ENCODE data around the gene ZFP90.

Gene ZFP90

DNA sequence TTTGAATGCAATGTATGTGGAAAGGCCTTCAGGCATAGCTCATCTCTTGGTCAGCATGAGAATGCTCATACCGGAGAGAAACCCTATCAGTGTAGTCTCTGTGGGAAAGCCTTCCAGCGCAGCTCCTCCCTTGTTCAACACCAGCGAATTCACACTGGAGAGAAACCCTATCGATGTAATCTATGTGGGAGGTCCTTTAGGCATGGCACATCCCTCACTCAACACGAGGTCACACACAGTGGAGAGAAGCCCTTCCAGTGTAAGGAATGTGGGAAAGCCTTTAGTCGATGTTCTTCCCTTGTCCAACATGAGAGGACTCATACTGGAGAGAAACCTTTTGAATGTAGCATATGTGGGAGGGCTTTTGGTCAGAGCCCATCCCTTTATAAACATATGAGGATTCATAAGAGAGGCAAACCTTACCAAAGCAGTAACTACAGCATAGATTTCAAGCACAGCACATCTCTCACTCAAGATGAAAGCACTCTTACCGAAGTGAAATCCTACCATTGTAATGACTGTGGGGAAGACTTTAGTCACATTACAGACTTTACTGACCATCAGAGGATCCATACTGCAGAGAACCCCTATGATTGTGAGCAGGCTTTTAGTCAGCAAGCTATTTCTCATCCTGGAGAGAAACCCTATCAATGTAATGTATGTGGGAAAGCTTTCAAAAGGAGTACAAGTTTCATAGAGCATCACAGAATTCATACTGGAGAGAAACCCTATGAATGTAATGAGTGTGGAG, 24.7 kb downstream of the ZFP90 start:
- Histone ChIP-seq H3K79me2 (ENCODE audit: control insufficient read depth, insufficient read depth, low read length, poor library complexity) (no peaks in the 10 kb centered on the region), H3K9me3 (ENCODE audit: insufficient read depth, low read depth, low read length) (peaks cover 27% of the 10 kb centered on the region), H2AK5ac (ENCODE audit: low read length) (no peak overlapping the region), H3K27ac (ENCODE audit: low read depth, low read length) (no peak overlapping the region), H3K14ac (ENCODE audit: low read length) (no peak overlapping the region), H3K4me1 (ENCODE audit: control insufficient read depth in 1 of 2, insufficient read depth in 2 of 2, low read length in 2 of 2) (no peaks in the 10 kb centered on the region), H3K4me2 (ENCODE audit: low read length) (no peak overlapping the region), H3K4me3 (ENCODE audit: low read depth, low read length) (no peak overlapping the region), H3K27me3 (ENCODE audit: insufficient read depth, low read length) (peaks cover 5% of the 10 kb centered on the region), H4K12ac (ENCODE audit: low read depth, low read length) (no peak overlapping the region), H4K8ac (ENCODE audit: low read depth, low read length) (no peak overlapping the region), H3K18ac (ENCODE audit: low read length) (no peak overlapping the region), H3K9ac (ENCODE audit: low read length) (no peak overlapping the region), H2BK120ac (ENCODE audit: insufficient read depth, low read length, poor library complexity) (no peak overlapping the region), H2BK5ac (ENCODE audit: low read depth, low read length, poor library complexity) (no peak overlapping the region), H2AFZ (ENCODE audit: insufficient read depth, low read length, poor library complexity) (no peak overlapping the region), H3K4ac (ENCODE audit: low read depth, low read length) (no peak overlapping the region), H3K79me1 (ENCODE audit: low read length) (no peaks in the 10 kb centered on the region), H2BK12ac (ENCODE audit: low read length) (no peak overlapping the region), H3K23ac (ENCODE audit: low read length) (no peak overlapping the region), H3K36me3 (ENCODE audit: control insufficient read depth in 1 of 2, insufficient read depth in 2 of 2, low read length in 2 of 2) (peaks cover 14 to 24% of the 10 kb centered on the region in 2 experiments), H4K91ac (ENCODE audit: low read depth, low read length) (no peak overlapping the region)
- DNase-seq, result no peak
- no CpG with 5 or more reads among the region's 7 CpGs for WGBS (ENCODE audit: extremely low coverage, insufficient coverage, insufficient read length)

DNA sequence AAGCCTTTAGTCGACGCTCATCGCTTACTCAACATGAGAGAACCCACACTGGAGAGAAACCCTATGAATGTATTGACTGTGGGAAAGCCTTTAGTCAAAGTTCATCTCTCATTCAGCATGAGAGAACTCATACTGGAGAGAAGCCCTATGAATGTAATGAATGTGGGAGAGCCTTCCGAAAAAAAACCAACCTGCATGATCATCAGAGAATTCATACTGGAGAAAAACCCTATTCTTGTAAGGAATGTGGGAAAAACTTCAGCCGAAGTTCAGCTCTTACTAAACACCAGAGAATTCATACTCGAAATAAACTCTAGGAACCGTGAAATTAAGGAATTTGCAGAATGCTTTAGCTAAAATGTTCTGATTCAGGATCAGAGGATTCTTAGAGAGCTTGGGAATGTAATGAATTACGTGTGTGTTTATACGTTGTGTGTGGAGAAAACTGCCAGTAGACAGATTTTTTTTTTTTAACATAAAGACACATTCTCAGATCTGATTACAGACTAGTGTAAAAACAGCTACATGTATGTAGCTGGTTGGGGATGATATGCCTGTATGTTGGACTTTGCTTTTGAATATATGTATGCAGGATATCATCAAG, 25.4 kb downstream of the ZFP90 start:
- peaks cover 28% of the 10 kb centered on the region for H3K9me3 ChIP-seq (ENCODE audit: insufficient read depth, low read depth, low read length)
- H2AK5ac ChIP-seq (ENCODE audit: low read length), result no peak overlapping the region
- H3K4me2 ChIP-seq (ENCODE audit: low read length), result no peak overlapping the region
- no peak overlapping the region for H4K12ac ChIP-seq (ENCODE audit: low read depth, low read length)
- no peak for DNase-seq
- H3K14ac ChIP-seq (ENCODE audit: low read length), result no peak overlapping the region
- peaks cover 13 to 21% of the 10 kb centered on the region in 2 experiments for H3K36me3 ChIP-seq (ENCODE audit: control insufficient read depth in 1 of 2, insufficient read depth in 2 of 2, low read length in 2 of 2)
- H2BK5ac ChIP-seq (ENCODE audit: low read depth, low read length, poor library complexity), result no peak overlapping the region
- no peak overlapping the region for H2BK120ac ChIP-seq (ENCODE audit: insufficient read depth, low read length, poor library complexity)
- H2BK12ac ChIP-seq (ENCODE audit: low read length), result no peak overlapping the region
- H3K79me1 ChIP-seq (ENCODE audit: low read length), result no peaks in the 10 kb centered on the region
- H3K4me3 ChIP-seq (ENCODE audit: low read depth, low read length), result no peak overlapping the region
- H4K91ac ChIP-seq (ENCODE audit: low read depth, low read length), result no peak overlapping the region
- no peak overlapping the region for H3K18ac ChIP-seq (ENCODE audit: low read length)
- H3K79me2 ChIP-seq (ENCODE audit: control insufficient read depth, insufficient read depth, low read length, poor library complexity), result no peaks in the 10 kb centered on the region
- no CpG with 5 or more reads among the region's 9 CpGs for WGBS (ENCODE audit: extremely low coverage, insufficient coverage, insufficient read length)
- no peak overlapping the region for H4K8ac ChIP-seq (ENCODE audit: low read depth, low read length)
- H3K23ac ChIP-seq (ENCODE audit: low read length), result no peak overlapping the region
- no peak overlapping the region for H3K9ac ChIP-seq (ENCODE audit: low read length)
- peaks cover 5% of the 10 kb centered on the region for H3K27me3 ChIP-seq (ENCODE audit: insufficient read depth, low read length)
- H2AFZ ChIP-seq (ENCODE audit: insufficient read depth, low read length, poor library complexity), result no peak overlapping the region
- H3K4me1 ChIP-seq (ENCODE audit: control insufficient read depth in 1 of 2, insufficient read depth in 2 of 2, low read length in 2 of 2), result no peaks in the 10 kb centered on the region
- H3K4ac ChIP-seq (ENCODE audit: low read depth, low read length), result no peak overlapping the region
- no peak overlapping the region for H3K27ac ChIP-seq (ENCODE audit: low read depth, low read length)

DNA sequence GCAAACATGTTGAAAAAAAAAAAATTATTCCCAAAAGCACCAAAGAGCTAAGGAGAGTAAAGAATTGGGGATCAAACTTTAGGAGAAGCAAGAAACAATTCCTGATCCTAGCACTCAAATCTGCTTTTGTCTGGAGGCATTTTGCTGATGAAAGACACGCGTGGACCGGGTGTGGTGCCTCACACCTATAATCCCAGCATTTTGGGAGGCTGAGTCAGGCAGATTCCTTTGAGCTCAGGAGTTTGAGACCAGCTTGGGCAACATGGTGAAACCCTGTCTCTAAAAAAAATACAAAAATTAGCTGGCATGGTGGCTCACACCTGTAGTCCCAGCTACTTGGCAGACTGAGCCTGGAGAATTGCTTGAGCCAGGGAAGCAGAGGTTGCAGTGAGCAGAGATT, 35.4 kb downstream of the ZFP90 start:
- Histone ChIP-seq H3K4me2 (ENCODE audit: low read length) (no peak overlapping the region), H3K9me3 (ENCODE audit: insufficient read depth, low read depth, low read length) (peaks cover 12% of the 10 kb centered on the region), H3K23ac (ENCODE audit: low read length) (no peak overlapping the region), H3K27me3 (ENCODE audit: insufficient read depth, low read length) (no peaks in the 10 kb centered on the region), H4K91ac (ENCODE audit: low read depth, low read length) (no peak overlapping the region), H2AK5ac (ENCODE audit: low read length) (no peak overlapping the region), H3K27ac (ENCODE audit: low read depth, low read length) (no peak overlapping the region), H3K9ac (ENCODE audit: low read length) (no peak overlapping the region), H2BK120ac (ENCODE audit: insufficient read depth, low read length, poor library complexity) (no peak overlapping the region), H3K4ac (ENCODE audit: low read depth, low read length) (no peak overlapping the region), H3K79me1 (ENCODE audit: low read length) (no peaks in the 10 kb centered on the region), H2BK5ac (ENCODE audit: low read depth, low read length, poor library complexity) (no peak overlapping the region), H3K14ac (ENCODE audit: low read length) (no peak overlapping the region), H3K18ac (ENCODE audit: low read length) (no peak overlapping the region), H3K79me2 (ENCODE audit: control insufficient read depth, insufficient read depth, low read length, poor library complexity) (no peaks in the 10 kb centered on the region), H4K8ac (ENCODE audit: low read depth, low read length) (no peak overlapping the region), H4K12ac (ENCODE audit: low read depth, low read length) (no peak overlapping the region), H2BK12ac (ENCODE audit: low read length) (no peak overlapping the region), H3K4me3 (ENCODE audit: low read depth, low read length) (no peak overlapping the region), H2AFZ (ENCODE audit: insufficient read depth, low read length, poor library complexity) (no peak overlapping the region), H3K36me3 (ENCODE audit: control insufficient read depth in 1 of 2, insufficient read depth in 2 of 2, low read length in 2 of 2) (no peaks in the 10 kb centered on the region), H3K4me1 (ENCODE audit: control insufficient read depth in 1 of 2, insufficient read depth in 2 of 2, low read length in 2 of 2) (no peaks in the 10 kb centered on the region)
- DNase-seq, result peak; percentile 11 to 40
- no CpG with 5 or more reads among the region's 3 CpGs for WGBS (ENCODE audit: extremely low coverage, insufficient coverage, insufficient read length)

DNA sequence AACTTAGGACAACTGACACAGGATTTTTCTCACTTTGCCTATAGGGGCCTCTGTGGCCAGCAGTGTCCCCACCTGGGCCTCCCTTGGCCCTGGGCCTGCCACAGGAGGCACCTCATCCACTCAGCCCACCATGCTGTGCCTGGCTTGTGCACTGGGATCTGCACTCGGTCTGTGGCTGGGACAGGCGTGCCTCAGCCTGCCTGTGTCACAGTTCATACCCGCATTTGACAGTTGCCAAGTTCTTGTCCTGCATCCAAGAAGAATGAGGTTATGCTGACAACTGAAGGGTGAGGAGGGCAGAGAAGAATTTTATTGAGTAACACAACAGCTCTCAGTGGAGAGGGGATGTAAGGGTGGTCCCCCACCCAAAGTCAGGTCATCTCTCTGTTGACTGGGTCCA, 36.0 kb downstream of the ZFP90 start:
- no peaks in the 10 kb centered on the region for H3K27me3 ChIP-seq (ENCODE audit: insufficient read depth, low read length)
- H3K23ac ChIP-seq (ENCODE audit: low read length), result no peak overlapping the region
- no peak overlapping the region for H2BK120ac ChIP-seq (ENCODE audit: insufficient read depth, low read length, poor library complexity)
- peak; percentile 33 to 35 for DNase-seq
- H3K4me2 ChIP-seq (ENCODE audit: low read length), result no peak overlapping the region
- WGBS (ENCODE audit: extremely low coverage, insufficient coverage, insufficient read length), result no CpG with 5 or more reads among the region's 3 CpGs
- H4K8ac ChIP-seq (ENCODE audit: low read depth, low read length), result no peak overlapping the region
- H2BK5ac ChIP-seq (ENCODE audit: low read depth, low read length, poor library complexity), result no peak overlapping the region
- H3K27ac ChIP-seq (ENCODE audit: low read depth, low read length), result no peak overlapping the region
- H3K18ac ChIP-seq (ENCODE audit: low read length), result no peak overlapping the region
- H3K79me2 ChIP-seq (ENCODE audit: control insufficient read depth, insufficient read depth, low read length, poor library complexity), result no peaks in the 10 kb centered on the region
- no peak overlapping the region for H2BK12ac ChIP-seq (ENCODE audit: low read length)
- H2AFZ ChIP-seq (ENCODE audit: insufficient read depth, low read length, poor library complexity), result no peak overlapping the region
- H3K4me3 ChIP-seq (ENCODE audit: low read depth, low read length), result no peak overlapping the region
- H2AK5ac ChIP-seq (ENCODE audit: low read length), result no peak overlapping the region
- H3K9ac ChIP-seq (ENCODE audit: low read length), result no peak overlapping the region
- H4K91ac ChIP-seq (ENCODE audit: low read depth, low read length), result no peak overlapping the region
- H3K4ac ChIP-seq (ENCODE audit: low read depth, low read length), result no peak overlapping the region
- no peak overlapping the region for H4K12ac ChIP-seq (ENCODE audit: low read depth, low read length)
- H3K36me3 ChIP-seq (ENCODE audit: control insufficient read depth in 1 of 2, insufficient read depth in 2 of 2, low read length in 2 of 2), result no peaks in the 10 kb centered on the region
- H3K79me1 ChIP-seq (ENCODE audit: low read length), result no peaks in the 10 kb centered on the region
- H3K4me1 ChIP-seq (ENCODE audit: control insufficient read depth in 1 of 2, insufficient read depth in 2 of 2, low read length in 2 of 2), result no peaks in the 10 kb centered on the region
- H3K14ac ChIP-seq (ENCODE audit: low read length), result no peak overlapping the region
- peaks cover 13% of the 10 kb centered on the region for H3K9me3 ChIP-seq (ENCODE audit: insufficient read depth, low read depth, low read length)
